ENCODE data around the gene WASF3. TPM values are rescaled to one million over a fixed set of nuclear protein-coding genes. Genes with fewer than 3 reads are reported as not detected.
A peak's percentile ranks its signal among the peaks of the same experiment; 100 is the strongest.

WASF3 gene
- total and polyA plus RNA-seq, 2 experiments from 2014 or later, result 9.9 to 20.7 TPM

GRCh38 chr13:26557051-26557392, 461 bp upstream of the WASF3 start:
- peak; percentile 66 for ATAC-seq
- no peaks in the 10 kb centered on the region; the same call in 2 of the 3 replicates for H3K36me3 Mint-ChIP-seq (ENCODE audit: low read depth)
- H3K27me3 Mint-ChIP-seq (ENCODE audit: insufficient read depth, low read depth, poor library complexity), result peaks cover 8% of the 10 kb centered on the region
- Histone ChIP-seq H2AFZ (peak overlapping the region; percentile 90; the same call in 1 of the 2 replicates), H3K27ac (ENCODE audit: low read depth) (no peak overlapping the region), H3K4me1 (ENCODE audit: insufficient read depth) (peaks cover 16% of the 10 kb centered on the region), H3K4me3 (peak overlapping the region; percentile 77), H3K27me3 (ENCODE audit: insufficient read depth) (peaks cover 39% of the 10 kb centered on the region), H3K36me3 (ENCODE audit: insufficient read depth) (no peaks in the 10 kb centered on the region), H3F3A (replicated peaks; ENCODE audit: low read depth) (no peaks in the 10 kb centered on the region), H3K4me2 (peak overlapping the region; percentile 82), H3K9me2 (ENCODE audit: insufficient read depth) (no peaks in the 10 kb centered on the region; the same call in 1 of the 2 replicates), H4K20me1 (replicated peaks; ENCODE audit: insufficient read depth) (peaks cover 11% of the 10 kb centered on the region; the same call in 1 of the 2 replicates), H3K79me2 (replicated peaks; ENCODE audit: insufficient read depth) (peaks cover 24% of the 10 kb centered on the region)
- peaks cover 9% of the 10 kb centered on the region for H3K9me3 Mint-ChIP-seq
- H3K4me1 Mint-ChIP-seq, result peaks cover 14% of the 10 kb centered on the region
- H3K4me3 Mint-ChIP-seq, result peak overlapping the region; percentile 66
- no peak for TF ChIP-seq JUNB (IDR thresholded peaks at IDR 0.05; ENCODE audit: unreplicated experiment)
- no peak for TF ChIP-seq EZH2phosphoT487 (IDR thresholded peaks at IDR 0.05; ENCODE audit: unreplicated experiment)
- TF ChIP-seq POLR2AphosphoS5 (IDR thresholded peaks at IDR 0.05; ENCODE audit: low read depth), result no peak
- TF ChIP-seq ETS1 (IDR thresholded peaks at IDR 0.05), result no peak
- no peak for TF ChIP-seq CREB1 (CRISPR knock-in tag; IDR thresholded peaks at IDR 0.05; ENCODE audit: low read depth)
- no peak for TF ChIP-seq EZH2 (IDR thresholded peaks at IDR 0.05; ENCODE audit: low read depth, unreplicated experiment)
- no peak for DNase-seq (ENCODE audit: low spot score)
- no peak overlapping the region for H3K27ac Mint-ChIP-seq

- Histone ChIP-seq H3F3A (replicated peaks; ENCODE audit: low read depth) (no peaks in the 10 kb centered on the region), H3K79me2 (replicated peaks; ENCODE audit: insufficient read depth) (peaks cover 33% of the 10 kb centered on the region), H3K4me1 (ENCODE audit: insufficient read depth) (peaks cover 24% of the 10 kb centered on the region), H2AFZ (peak overlapping the region; percentile 82), H3K36me3 (ENCODE audit: insufficient read depth) (no peaks in the 10 kb centered on the region), H3K27me3 (ENCODE audit: insufficient read depth) (peaks cover 39% of the 10 kb centered on the region), H4K20me1 (replicated peaks; ENCODE audit: insufficient read depth) (peaks cover 15% of the 10 kb centered on the region; the same call in 1 of the 2 replicates), H3K9me2 (ENCODE audit: insufficient read depth) (no peaks in the 10 kb centered on the region; the same call in 1 of the 2 replicates), H3K27ac (ENCODE audit: low read depth) (no peak overlapping the region), H3K4me2 (peak overlapping the region; percentile 79), H3K4me3 (peak overlapping the region; percentile 77)
- DNase-seq (ENCODE audit: low spot score), result peak; percentile 36
- Mint-ChIP-seq H3K36me3 (ENCODE audit: low read depth) (no peaks in the 10 kb centered on the region; the same call in 2 of the 3 replicates), H3K27ac (no peak overlapping the region), H3K9me3 (peaks cover 9% of the 10 kb centered on the region), H3K27me3 (ENCODE audit: insufficient read depth, low read depth, poor library complexity) (peaks cover 11% of the 10 kb centered on the region), H3K4me1 (peaks cover 14% of the 10 kb centered on the region), H3K4me3 (peak overlapping the region; percentile 86)
- ATAC-seq, result peak; percentile 8
- no peak for TF ChIP-seq ETS1 (IDR thresholded peaks at IDR 0.05)
- no peak for TF ChIP-seq STAT1 (IDR thresholded peaks at IDR 0.05; ENCODE audit: unreplicated experiment)
- no peak for TF ChIP-seq NANOG (IDR thresholded peaks at IDR 0.05; ENCODE audit: borderline replicate concordance)
- TF ChIP-seq ZNF331 (CRISPR knock-in tag; IDR thresholded peaks at IDR 0.05; ENCODE audit: low read depth), result no peak
- TF ChIP-seq CTCF (conservative IDR thresholded peaks at IDR 0.05; ENCODE audit: low read depth in 2 of 2), result no peak
- no peak for TF ChIP-seq EZH2 (IDR thresholded peaks at IDR 0.05; ENCODE audit: low read depth, unreplicated experiment)
- no peak for TF ChIP-seq JUNB (IDR thresholded peaks at IDR 0.05; ENCODE audit: unreplicated experiment)
- no peak for TF ChIP-seq ZNF114 (CRISPR knock-in tag; IDR thresholded peaks at IDR 0.05)
- no peak for TF ChIP-seq POLR2AphosphoS5 (IDR thresholded peaks at IDR 0.05; ENCODE audit: low read depth)
- no peak for TF ChIP-seq CREB1 (CRISPR knock-in tag; IDR thresholded peaks at IDR 0.05; ENCODE audit: low read depth)
- no peak for TF ChIP-seq EZH2phosphoT487 (IDR thresholded peaks at IDR 0.05; ENCODE audit: unreplicated experiment)
- TF ChIP-seq REST (IDR thresholded peaks at IDR 0.05; ENCODE audit: unreplicated experiment), result no peak
These were observed 757 bp downstream of the WASF3 start for GRCh38 chr13:26558074-26558805.

Measured in GM23338 (cell line).